ENCODE results near the gene ARHGAP10. TPM values are rescaled to one million over a fixed set of nuclear protein-coding genes. Genes with fewer than 3 reads are reported as not detected.

Gene ARHGAP10
- total and polyA plus RNA-seq, 10 of the 15 experiments (the other 5 are each of a cell fraction or from before 2014, with no cell fraction given): 1.3 to 25.8 (median 17.2) TPM

- peak; percentile 91 for TF ChIP-seq ATF2 (IDR thresholded peaks at IDR 0.05; ENCODE audit: low read length)
- TF ChIP-seq NKRF (conservative IDR thresholded peaks at IDR 0.05): no peak
- TF ChIP-seq TCF12 (IDR thresholded peaks at IDR 0.05; ENCODE audit: low read depth, low read length): no peak
- peak in 1 of 2 experiments; percentile 88; a peak in 1 of 4 replicates for TF ChIP-seq CEBPB (IDR thresholded peaks at IDR 0.05; ENCODE audit: borderline replicate concordance in 1 of 2, low read depth in 2 of 2, low read length in 2 of 2)
- TF ChIP-seq ZNF687 (IDR thresholded peaks at IDR 0.05): no peak
- no peak for TF ChIP-seq POLR2A (IDR thresholded peaks at IDR 0.05; ENCODE audit: low read depth, low read length)
- TF ChIP-seq MYB (IDR thresholded peaks at IDR 0.05; ENCODE audit: borderline replicate concordance, low read depth, low read length): no peak
- TF ChIP-seq RB1 (IDR thresholded peaks at IDR 0.05; ENCODE audit: borderline replicate concordance): no peak
- TF ChIP-seq BHLHE40 (IDR thresholded peaks at IDR 0.05; ENCODE audit: borderline replicate concordance in 1 of 2, low read depth in 2 of 2, low read length in 1 of 2): peak; percentile 16 to 33; a peak in 1 of 4 replicates
- no peak for TF ChIP-seq HCFC1 (IDR thresholded peaks at IDR 0.05; ENCODE audit: low read length)
- TF ChIP-seq SREBF1 (IDR thresholded peaks at IDR 0.05; ENCODE audit: low read length): no peak
- peak in 1 of 2 experiments; percentile 10; a peak in 1 of 4 replicates for TF ChIP-seq IKZF2 (IDR thresholded peaks at IDR 0.05)
- peak; percentile 99 for TF ChIP-seq RUNX3 (IDR thresholded peaks at IDR 0.05; ENCODE audit: low read length)
- TF ChIP-seq POLR2AphosphoS5 (IDR thresholded peaks at IDR 0.05; ENCODE audit: low read length): no peak
- TF ChIP-seq CBX5 (IDR thresholded peaks at IDR 0.05; ENCODE audit: low read depth): peak; percentile 32; the same call in 1 of the 2 replicates
- no peak for TF ChIP-seq WRNIP1 (IDR thresholded peaks at IDR 0.05; ENCODE audit: borderline replicate concordance, low read depth, low read length)
- TF ChIP-seq MTA3 (IDR thresholded peaks at IDR 0.05; ENCODE audit: borderline replicate concordance, low read length): peak; percentile 78; the same call in 1 of the 2 replicates
- TF ChIP-seq STAT3 (IDR thresholded peaks at IDR 0.05; ENCODE audit: low read depth, low read length): no peak
- TF ChIP-seq CEBPZ (IDR thresholded peaks at IDR 0.05; ENCODE audit: low read depth, low read length): no peak
- no peak for TF ChIP-seq NFXL1 (IDR thresholded peaks at IDR 0.05; ENCODE audit: borderline replicate concordance)
- no peak for TF ChIP-seq NFYA (IDR thresholded peaks at IDR 0.05; ENCODE audit: borderline replicate concordance, low read depth, low read length)
- no peak for TF ChIP-seq SMAD1 (IDR thresholded peaks at IDR 0.05; ENCODE audit: low read depth, partially characterized antibody)
These were observed 249.4 kb downstream of the ARHGAP10 start (continued) for GRCh38 chr4:147981305-147981704.

Measured in GM12878 (cell line).